ENCODE data around the gene LAMA3. TPM values are rescaled to one million over a fixed set of nuclear protein-coding genes. Genes with fewer than 3 reads are reported as not detected.

The LAMA3 gene
- total RNA-seq, 1 experiment from 2014 or later = 8.1 TPM

DNA sequence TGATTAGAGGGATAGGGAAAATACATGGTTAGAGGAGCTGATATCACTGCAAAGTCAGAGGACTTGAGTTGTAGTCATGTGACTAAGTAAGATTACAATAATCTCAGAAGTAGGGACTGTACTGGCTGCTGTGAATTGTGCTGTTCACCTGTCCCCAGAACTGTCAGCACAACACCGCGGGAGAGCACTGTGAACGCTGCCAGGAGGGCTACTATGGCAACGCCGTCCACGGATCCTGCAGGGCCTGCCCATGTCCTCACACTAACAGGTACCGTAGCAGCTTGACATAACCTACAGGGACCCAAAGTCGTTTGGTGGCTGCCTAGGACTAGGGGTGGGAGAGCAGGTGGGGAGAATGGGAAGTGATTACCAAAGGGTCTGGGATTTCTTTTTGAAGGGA, 192.5 kb downstream of the LAMA3 start:
- Histone ChIP-seq H3K27me3 (ENCODE audit: control insufficient read depth, insufficient read depth, low read length) (no peaks in the 10 kb centered on the region), H3K27ac (ENCODE audit: low read length) (no peak overlapping the region), H3K36me3 (ENCODE audit: control insufficient read depth, insufficient read depth, low read length) (no peaks in the 10 kb centered on the region), H3K4me3 (ENCODE audit: low read depth in 2 of 2, low read length in 2 of 2) (no peak overlapping the region), H3K4me1 (ENCODE audit: control insufficient read depth, insufficient read depth, low read length) (no peaks in the 10 kb centered on the region), H3K9me3 (ENCODE audit: control insufficient read depth, insufficient read depth, low read depth, low read length) (no peaks in the 10 kb centered on the region)
- TF ChIP-seq SIN3A (IDR thresholded peaks at IDR 0.05; ENCODE audit: borderline replicate concordance, insufficient read depth, low read depth, low read length) (no peak), POLR2AphosphoS5 (IDR thresholded peaks at IDR 0.05; ENCODE audit: low read depth, low read length) (no peak), TCF7L2 (IDR thresholded peaks at IDR 0.05; ENCODE audit: low read depth, low read length) (no peak)
- TF ChIP-seq, protein P1, sequence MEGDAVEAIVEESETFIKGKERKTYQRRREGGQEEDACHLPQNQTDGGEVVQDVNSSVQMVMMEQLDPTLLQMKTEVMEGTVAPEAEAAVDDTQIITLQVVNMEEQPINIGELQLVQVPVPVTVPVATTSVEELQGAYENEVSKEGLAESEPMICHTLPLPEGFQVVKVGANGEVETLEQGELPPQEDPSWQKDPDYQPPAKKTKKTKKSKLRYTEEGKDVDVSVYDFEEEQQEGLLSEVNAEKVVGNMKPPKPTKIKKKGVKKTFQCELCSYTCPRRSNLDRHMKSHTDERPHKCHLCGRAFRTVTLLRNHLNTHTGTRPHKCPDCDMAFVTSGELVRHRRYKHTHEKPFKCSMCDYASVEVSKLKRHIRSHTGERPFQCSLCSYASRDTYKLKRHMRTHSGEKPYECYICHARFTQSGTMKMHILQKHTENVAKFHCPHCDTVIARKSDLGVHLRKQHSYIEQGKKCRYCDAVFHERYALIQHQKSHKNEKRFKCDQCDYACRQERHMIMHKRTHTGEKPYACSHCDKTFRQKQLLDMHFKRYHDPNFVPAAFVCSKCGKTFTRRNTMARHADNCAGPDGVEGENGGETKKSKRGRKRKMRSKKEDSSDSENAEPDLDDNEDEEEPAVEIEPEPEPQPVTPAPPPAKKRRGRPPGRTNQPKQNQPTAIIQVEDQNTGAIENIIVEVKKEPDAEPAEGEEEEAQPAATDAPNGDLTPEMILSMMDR (IDR thresholded peaks at IDR 0.05) = no peak
- TF ChIP-seq, protein P2, sequence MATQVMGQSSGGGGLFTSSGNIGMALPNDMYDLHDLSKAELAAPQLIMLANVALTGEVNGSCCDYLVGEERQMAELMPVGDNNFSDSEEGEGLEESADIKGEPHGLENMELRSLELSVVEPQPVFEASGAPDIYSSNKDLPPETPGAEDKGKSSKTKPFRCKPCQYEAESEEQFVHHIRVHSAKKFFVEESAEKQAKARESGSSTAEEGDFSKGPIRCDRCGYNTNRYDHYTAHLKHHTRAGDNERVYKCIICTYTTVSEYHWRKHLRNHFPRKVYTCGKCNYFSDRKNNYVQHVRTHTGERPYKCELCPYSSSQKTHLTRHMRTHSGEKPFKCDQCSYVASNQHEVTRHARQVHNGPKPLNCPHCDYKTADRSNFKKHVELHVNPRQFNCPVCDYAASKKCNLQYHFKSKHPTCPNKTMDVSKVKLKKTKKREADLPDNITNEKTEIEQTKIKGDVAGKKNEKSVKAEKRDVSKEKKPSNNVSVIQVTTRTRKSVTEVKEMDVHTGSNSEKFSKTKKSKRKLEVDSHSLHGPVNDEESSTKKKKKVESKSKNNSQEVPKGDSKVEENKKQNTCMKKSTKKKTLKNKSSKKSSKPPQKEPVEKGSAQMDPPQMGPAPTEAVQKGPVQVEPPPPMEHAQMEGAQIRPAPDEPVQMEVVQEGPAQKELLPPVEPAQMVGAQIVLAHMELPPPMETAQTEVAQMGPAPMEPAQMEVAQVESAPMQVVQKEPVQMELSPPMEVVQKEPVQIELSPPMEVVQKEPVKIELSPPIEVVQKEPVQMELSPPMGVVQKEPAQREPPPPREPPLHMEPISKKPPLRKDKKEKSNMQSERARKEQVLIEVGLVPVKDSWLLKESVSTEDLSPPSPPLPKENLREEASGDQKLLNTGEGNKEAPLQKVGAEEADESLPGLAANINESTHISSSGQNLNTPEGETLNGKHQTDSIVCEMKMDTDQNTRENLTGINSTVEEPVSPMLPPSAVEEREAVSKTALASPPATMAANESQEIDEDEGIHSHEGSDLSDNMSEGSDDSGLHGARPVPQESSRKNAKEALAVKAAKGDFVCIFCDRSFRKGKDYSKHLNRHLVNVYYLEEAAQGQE (IDR thresholded peaks at IDR 0.05; ENCODE audit: insufficient read depth in 1 of 2, low read depth in 2 of 2, low read length in 1 of 2) = no peak
- ATAC-seq (no peak), DNase-seq (ENCODE audit: low read depth, low spot score) (no peak)
- in situ Hi-C loops (cut with HindIII; ENCODE audit: low pct_unique_long_range_greater_than_20kb, low sequenced_read_pairs) (no loop called here), intact Hi-C loops (cut with micrococcal nuclease; ENCODE audit: unreplicated experiment) (no loop called here)
- POLR2A ChIA-PET = no interaction called here
- BruUV-seq (replicated peaks) = no TSS peak
- CTCF ChIA-PET = no interaction called here

DNA sequence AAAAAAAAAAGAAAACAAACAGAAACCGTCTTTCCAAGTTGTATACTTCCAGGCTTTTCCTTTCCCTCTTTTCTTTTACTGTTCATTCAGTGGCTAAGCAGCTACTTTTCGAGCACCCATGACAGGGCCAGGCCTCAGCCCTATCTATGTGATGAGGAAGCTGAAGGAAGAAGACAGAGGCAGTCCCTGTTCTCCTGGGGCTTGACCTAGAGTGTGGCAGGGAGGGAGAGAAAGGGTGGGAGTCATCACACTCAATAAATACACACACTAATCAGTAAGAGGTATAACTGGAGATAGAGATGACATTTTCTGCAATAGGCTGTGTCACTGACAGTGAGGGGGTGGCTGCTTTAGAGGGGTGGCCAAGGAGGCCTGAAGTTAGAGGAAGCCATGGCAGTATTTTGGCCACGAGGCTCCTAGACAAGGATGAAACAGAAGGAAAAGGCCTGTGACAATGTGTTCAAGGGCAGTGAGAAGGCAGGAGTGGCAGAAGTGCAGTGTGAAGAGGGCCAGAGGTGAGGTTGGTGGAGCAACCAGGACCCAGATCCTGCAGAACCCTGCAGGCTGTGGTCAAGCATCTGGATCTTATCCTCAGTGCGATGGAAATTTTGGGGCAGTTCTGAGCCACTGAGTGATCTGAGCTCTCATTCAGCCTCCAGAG, 193.5 kb downstream of the LAMA3 start:
- intact Hi-C loops (cut with micrococcal nuclease; ENCODE audit: unreplicated experiment) = no loop called here
- no peaks in the 10 kb centered on the region for H3K36me3 ChIP-seq (ENCODE audit: control insufficient read depth, insufficient read depth, low read length)
- no peaks in the 10 kb centered on the region for H3K9me3 ChIP-seq (ENCODE audit: control insufficient read depth, insufficient read depth, low read depth, low read length)
- BruUV-seq (replicated peaks) = no TSS peak
- no peaks in the 10 kb centered on the region for H3K27me3 ChIP-seq (ENCODE audit: control insufficient read depth, insufficient read depth, low read length)
- TF ChIP-seq SIN3A (IDR thresholded peaks at IDR 0.05; ENCODE audit: borderline replicate concordance, insufficient read depth, low read depth, low read length) (no peak), POLR2AphosphoS5 (IDR thresholded peaks at IDR 0.05; ENCODE audit: low read depth, low read length) (no peak), TCF7L2 (IDR thresholded peaks at IDR 0.05; ENCODE audit: low read depth, low read length) (no peak)
- TF ChIP-seq, protein P2 (IDR thresholded peaks at IDR 0.05; ENCODE audit: insufficient read depth in 1 of 2, low read depth in 2 of 2, low read length in 1 of 2) = no peak
- TF ChIP-seq, protein P1 (IDR thresholded peaks at IDR 0.05) = no peak
- ATAC-seq = no peak
- ChIA-PET POLR2A (no interaction called here), CTCF (no interaction called here)
- in situ Hi-C loops (cut with HindIII; ENCODE audit: low pct_unique_long_range_greater_than_20kb, low sequenced_read_pairs) = no loop called here
- no peaks in the 10 kb centered on the region for H3K4me1 ChIP-seq (ENCODE audit: control insufficient read depth, insufficient read depth, low read length)
- no peak for DNase-seq (ENCODE audit: low read depth, low spot score)
- H3K27ac ChIP-seq (ENCODE audit: low read length) = no peak overlapping the region
- H3K4me3 ChIP-seq (ENCODE audit: low read depth in 2 of 2, low read length in 2 of 2) = no peak overlapping the region

Data from Panc1 (cell line).